GM19452 (cell line): ENCODE data around the gene SSH2.
A peak's percentile ranks its signal among the peaks of the same experiment; 100 is the strongest.
"Not testable (repeated sequence)": the region's sequence is repeated elsewhere in the genome, so short reads cannot be mapped to it uniquely, and the experiment has no call there.

ENCODE experiments used
- ATAC-seq: cut with Tn5 transposase; IDR thresholded peaks from one replicate; pipeline ENCODE4 v1.9.1; 2021; ENCODE audit not compliant: unreplicated experiment

Gene SSH2

GRCh38 chr17:29749045-29749825 lies 180.8 kb downstream of the SSH2 start:
- ATAC-seq, result no peak

- no peak for ATAC-seq
Measured at GRCh38 chr17:29748400-29748799, 181.6 kb downstream of the SSH2 start.

- no peak for ATAC-seq
Measured at GRCh38 chr17:29747660-29748059, 182.4 kb downstream of the SSH2 start.

GRCh38 chr17:29746669-29747068 lies 183.4 kb downstream of the SSH2 start:
- ATAC-seq, result no peak

- no peak for ATAC-seq
Measured at GRCh38 chr17:29744121-29744520, 185.9 kb downstream of the SSH2 start.

GRCh38 chr17:29742210-29742513 lies 187.9 kb downstream of the SSH2 start:
- no peak for ATAC-seq

GRCh38 chr17:29740017-29740416 lies 190.0 kb downstream of the SSH2 start:
- no peak for ATAC-seq

GRCh38 chr17:29734640-29735039 lies 195.4 kb downstream of the SSH2 start:
- ATAC-seq, result no peak

GRCh38 chr17:29733166-29733565 lies 196.9 kb downstream of the SSH2 start:
- ATAC-seq, result no peak

GRCh38 chr17:29732613-29733012 lies 197.4 kb downstream of the SSH2 start:
- ATAC-seq, result no peak

- no peak for ATAC-seq
Measured at GRCh38 chr17:29732209-29732608, 197.8 kb downstream of the SSH2 start.

GRCh38 chr17:29731589-29731929 lies 198.5 kb downstream of the SSH2 start:
- ATAC-seq, result no peak

GRCh38 chr17:29728490-29728889 lies 201.5 kb downstream of the SSH2 start:
- ATAC-seq, result no peak

GRCh38 chr17:29726715-29727252 lies 203.2 kb downstream of the SSH2 start:
- ATAC-seq, result no peak

GRCh38 chr17:29725408-29725807 lies 204.6 kb downstream of the SSH2 start:
- ATAC-seq, result not testable (repeated sequence)

GRCh38 chr17:29723278-29724047 lies 206.6 kb downstream of the SSH2 start:
- ATAC-seq, result no peak

GRCh38 chr17:29722411-29723198 lies 207.4 kb downstream of the SSH2 start:
- peak; percentile 66 for ATAC-seq

GRCh38 chr17:29720551-29720950 lies 209.5 kb downstream of the SSH2 start:
- no peak for ATAC-seq

GRCh38 chr17:29719469-29719868 lies 210.6 kb downstream of the SSH2 start:
- ATAC-seq, result no peak

- no peak for ATAC-seq
Measured at GRCh38 chr17:29718446-29719039, 211.5 kb downstream of the SSH2 start.

- ATAC-seq, result no peak
Measured at GRCh38 chr17:29717817-29718216, 212.2 kb downstream of the SSH2 start.
